PFSK-1 (cell line): ENCODE measurements around the gene APLP1.

Experiments used
- FOXP2 ChIP-seq: optimal IDR thresholded peaks from 2 replicates; pipeline ENCODE3; 2011; ENCODE audit warnings: borderline replicate concordance, control low read depth, inconsistent platforms; ENCODE audit not compliant: insufficient read depth; ENCODE audit errors: extremely low read length, extremely low read depth
- POLR2AphosphoS5 ChIP-seq: IDR thresholded peaks from 2 replicates; pipeline ENCODE4 v1.6.1; 2012; ENCODE audit warnings: low read depth, mild to moderate bottlenecking, control low read depth, low read length, moderate library complexity
- SIN3A ChIP-seq: IDR thresholded peaks from 2 replicates; pipeline ENCODE4 v1.6.1; 2012; ENCODE audit warnings: mild to moderate bottlenecking, low read length, moderate library complexity, borderline replicate concordance; ENCODE audit not compliant: insufficient read depth
- TAF1 ChIP-seq: IDR thresholded peaks from 2 replicates; pipeline ENCODE4 v1.6.1; 2012; ENCODE audit warnings: low read length, control low read depth, borderline replicate concordance; ENCODE audit not compliant: insufficient read depth
- TF ChIP-seq, protein P1 (sequence below), 2 experiments: IDR thresholded peaks; 2 replicates each; pipeline versions ENCODE4 v1.6.1 to v1.8.0; 2011 to 2012; ENCODE audit warnings: low read depth in 2 of 2, low read length in 2 of 2, control low read depth in 1 of 2, inconsistent platforms in 1 of 2, mild to moderate bottlenecking in 1 of 2, moderate library complexity in 1 of 2; ENCODE audit not compliant: insufficient read depth in 1 of 2

APLP1 gene

DNA sequence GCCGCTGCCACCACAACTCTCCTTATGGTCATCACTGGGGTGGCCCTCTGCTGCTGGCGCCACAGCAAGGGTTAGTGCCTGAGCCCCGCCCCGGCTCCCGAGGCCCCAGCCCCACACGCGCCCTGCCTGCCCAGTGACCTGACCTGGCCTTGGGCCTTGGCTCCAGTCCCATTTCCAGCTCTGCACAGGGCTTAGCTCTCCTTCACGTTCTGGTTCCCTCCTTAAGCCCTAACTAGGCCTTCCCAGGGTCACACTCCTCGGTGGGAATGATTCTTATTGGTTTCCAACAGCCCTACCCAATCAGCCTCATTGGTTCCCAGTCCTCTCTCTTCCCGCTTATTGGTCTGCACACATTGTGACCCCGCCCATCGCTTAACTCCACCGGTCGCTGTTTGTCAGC lies 5.8 kb upstream of the APLP1 start:
- TF ChIP-seq, protein P1, sequence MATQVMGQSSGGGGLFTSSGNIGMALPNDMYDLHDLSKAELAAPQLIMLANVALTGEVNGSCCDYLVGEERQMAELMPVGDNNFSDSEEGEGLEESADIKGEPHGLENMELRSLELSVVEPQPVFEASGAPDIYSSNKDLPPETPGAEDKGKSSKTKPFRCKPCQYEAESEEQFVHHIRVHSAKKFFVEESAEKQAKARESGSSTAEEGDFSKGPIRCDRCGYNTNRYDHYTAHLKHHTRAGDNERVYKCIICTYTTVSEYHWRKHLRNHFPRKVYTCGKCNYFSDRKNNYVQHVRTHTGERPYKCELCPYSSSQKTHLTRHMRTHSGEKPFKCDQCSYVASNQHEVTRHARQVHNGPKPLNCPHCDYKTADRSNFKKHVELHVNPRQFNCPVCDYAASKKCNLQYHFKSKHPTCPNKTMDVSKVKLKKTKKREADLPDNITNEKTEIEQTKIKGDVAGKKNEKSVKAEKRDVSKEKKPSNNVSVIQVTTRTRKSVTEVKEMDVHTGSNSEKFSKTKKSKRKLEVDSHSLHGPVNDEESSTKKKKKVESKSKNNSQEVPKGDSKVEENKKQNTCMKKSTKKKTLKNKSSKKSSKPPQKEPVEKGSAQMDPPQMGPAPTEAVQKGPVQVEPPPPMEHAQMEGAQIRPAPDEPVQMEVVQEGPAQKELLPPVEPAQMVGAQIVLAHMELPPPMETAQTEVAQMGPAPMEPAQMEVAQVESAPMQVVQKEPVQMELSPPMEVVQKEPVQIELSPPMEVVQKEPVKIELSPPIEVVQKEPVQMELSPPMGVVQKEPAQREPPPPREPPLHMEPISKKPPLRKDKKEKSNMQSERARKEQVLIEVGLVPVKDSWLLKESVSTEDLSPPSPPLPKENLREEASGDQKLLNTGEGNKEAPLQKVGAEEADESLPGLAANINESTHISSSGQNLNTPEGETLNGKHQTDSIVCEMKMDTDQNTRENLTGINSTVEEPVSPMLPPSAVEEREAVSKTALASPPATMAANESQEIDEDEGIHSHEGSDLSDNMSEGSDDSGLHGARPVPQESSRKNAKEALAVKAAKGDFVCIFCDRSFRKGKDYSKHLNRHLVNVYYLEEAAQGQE (IDR thresholded peaks at IDR 0.05; ENCODE audit: insufficient read depth in 1 of 2, low read depth in 2 of 2, low read length in 2 of 2), result no peak
- TF ChIP-seq SIN3A (no peak), TAF1 (no peak), FOXP2 (no peak), POLR2AphosphoS5 (no peak)

DNA sequence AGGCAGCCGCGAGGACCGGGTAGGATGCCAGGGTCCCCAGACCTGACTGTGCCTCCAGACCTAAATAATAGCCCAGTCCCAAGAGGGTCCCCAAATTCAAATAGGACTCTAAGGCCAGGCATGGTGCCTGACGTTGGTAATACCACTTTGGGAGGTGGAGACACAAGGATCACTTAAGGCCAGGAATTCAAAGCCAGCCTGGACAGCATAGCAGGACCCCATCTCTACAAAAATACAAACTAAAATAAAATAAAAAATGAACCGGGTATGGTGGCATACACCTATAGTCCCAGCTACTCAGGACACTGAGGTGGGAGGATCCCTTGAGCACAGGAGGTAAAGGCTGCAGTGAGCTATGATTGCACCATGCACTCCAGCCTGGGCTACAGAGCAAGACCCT lies 5.4 kb upstream of the APLP1 start:
- no peak for TF ChIP-seq TAF1
- no peak for TF ChIP-seq POLR2AphosphoS5
- TF ChIP-seq, protein P1 (IDR thresholded peaks at IDR 0.05; ENCODE audit: insufficient read depth in 1 of 2, low read depth in 2 of 2, low read length in 2 of 2), result no peak
- TF ChIP-seq SIN3A, result no peak
- TF ChIP-seq FOXP2, result no peak

DNA sequence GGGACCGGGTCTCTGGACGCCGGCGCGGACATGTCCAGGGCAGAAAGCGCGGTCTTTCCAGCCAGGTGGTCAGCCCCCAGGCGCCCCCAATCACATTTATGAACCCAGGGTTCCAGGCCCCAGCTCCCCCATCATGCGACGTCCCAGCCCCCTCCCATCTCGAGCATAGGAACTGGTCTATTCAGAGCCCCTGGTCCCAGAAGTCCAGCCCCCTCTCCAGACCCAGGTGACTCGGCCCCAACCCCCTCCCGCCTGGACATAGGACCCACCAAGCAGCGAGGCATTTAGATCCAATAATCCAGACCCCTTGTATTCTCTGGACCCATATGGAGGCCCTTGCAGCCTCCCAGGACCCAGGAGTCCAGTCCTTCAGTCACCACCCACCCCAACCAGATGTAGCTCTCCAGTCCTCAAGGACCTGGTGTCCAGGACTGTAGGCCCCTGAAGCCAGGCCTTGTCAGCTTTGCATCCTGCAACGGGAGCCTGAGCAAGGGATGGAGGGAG lies 501 bp downstream of the APLP1 start:
- TF ChIP-seq, protein P1 (IDR thresholded peaks at IDR 0.05; ENCODE audit: insufficient read depth in 1 of 2, low read depth in 2 of 2, low read length in 2 of 2), result no peak
- no peak for TF ChIP-seq POLR2AphosphoS5
- TF ChIP-seq FOXP2, result no peak
- TF ChIP-seq SIN3A, result no peak
- no peak for TF ChIP-seq TAF1

DNA sequence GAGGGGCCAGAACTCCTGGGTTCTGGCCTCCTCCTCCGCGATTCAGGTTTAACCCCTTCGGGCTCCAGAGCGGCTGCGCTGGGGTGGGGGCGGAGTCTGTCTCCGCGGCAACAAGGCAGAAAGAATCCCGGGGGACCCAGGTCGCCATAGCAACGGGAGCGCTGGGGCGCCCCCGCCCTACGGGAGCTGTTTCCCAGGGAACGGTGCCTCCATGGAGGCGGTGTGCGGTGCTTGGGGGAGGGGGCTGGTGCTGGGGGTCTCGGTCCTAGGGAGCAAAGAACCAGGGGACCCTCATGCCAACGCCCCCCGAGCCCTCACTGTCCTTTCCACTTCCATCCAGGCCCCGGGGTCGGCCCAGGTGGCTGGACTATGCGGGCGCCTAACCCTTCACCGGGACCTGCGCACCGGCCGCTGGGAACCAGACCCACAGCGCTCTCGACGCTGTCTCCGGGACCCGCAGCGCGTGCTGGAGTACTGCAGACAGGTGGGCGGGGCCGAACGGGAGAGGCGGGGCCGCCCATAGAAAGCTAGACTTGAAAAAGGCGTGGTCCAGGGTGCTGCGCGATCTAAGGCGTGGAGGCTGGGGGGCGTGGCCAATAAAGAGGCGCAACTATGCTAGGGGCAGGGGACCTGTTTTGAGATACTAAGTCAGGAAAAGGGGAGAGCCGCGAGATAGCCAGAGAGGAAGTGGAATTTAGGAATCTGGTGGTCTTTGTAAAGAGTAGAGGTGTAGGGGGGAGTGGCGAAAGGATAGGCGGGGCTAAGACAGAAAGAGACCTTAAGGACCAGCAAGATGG lies 1.2 kb downstream of the APLP1 start:
- peak; percentile 59 for TF ChIP-seq FOXP2
- no peak for TF ChIP-seq SIN3A
- TF ChIP-seq POLR2AphosphoS5, result 0 out of 2 replicates have a peak, but pooled peaks have one; percentile 25

DNA sequence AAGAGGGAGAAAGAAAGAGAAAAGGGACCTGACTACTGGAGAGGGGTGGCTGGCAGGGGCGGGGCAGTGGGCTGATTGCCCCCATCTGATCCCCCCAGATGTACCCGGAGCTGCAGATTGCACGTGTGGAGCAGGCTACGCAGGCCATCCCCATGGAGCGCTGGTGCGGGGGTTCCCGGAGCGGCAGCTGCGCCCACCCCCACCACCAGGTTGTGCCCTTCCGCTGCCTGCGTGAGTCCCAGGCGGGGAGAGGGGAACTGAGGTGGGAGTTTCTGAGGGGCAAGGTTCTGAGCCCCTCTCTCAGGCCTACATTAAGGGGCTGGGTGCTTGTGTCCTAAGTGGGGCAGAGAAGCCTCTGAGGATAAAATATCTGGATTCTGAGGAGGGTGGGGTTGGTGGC lies 2.4 kb downstream of the APLP1 start:
- TF ChIP-seq TAF1 (no peak), SIN3A (no peak), POLR2AphosphoS5 (no peak), FOXP2 (no peak)
- TF ChIP-seq, protein P1 (IDR thresholded peaks at IDR 0.05; ENCODE audit: insufficient read depth in 1 of 2, low read depth in 2 of 2, low read length in 2 of 2), result no peak
